ENCODE measurements around the gene ATF6. TPM values are rescaled to one million over a fixed set of nuclear protein-coding genes. Genes with fewer than 3 reads are reported as not detected.

ATF6 gene
- total and polyA plus RNA-seq, 2 of the 8 experiments (the other 6 are each of a cell fraction or from before 2014, with no cell fraction given), result 4.6 to 10.0 TPM

DNA sequence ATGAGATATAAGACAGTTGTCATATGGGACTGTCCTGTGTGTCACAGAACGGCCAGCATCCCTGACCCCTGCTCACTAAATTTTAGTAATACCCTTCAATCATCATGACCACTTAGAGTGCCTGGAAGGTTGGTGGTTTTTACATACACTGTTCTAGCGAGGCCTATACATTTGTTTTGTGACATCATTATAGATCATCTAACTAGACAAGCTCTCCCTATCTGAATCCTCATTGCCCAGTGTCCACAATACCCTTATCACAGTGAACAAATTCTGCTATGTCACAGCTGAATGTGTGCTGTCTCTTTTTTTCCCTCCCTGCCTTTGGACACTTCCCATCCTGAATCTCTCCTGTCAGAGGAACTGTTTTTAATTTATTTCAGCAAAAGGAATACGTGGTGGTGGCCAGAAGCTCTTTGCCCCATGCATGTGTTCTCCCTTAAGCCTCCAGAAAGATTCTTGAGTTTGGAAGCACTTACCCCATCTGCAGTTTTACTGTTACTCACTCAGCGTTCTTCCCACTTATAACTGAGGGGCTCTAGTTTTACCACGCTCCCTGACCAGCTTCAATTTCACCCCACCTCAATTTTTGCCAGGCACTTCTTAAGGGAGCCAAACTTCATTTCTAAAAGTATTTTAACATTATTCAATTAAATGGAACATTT is 187.3 kb downstream of the ATF6 start:
- H4K5ac ChIP-seq (ENCODE audit: insufficient read length, low read depth, low read length), result no peak overlapping the region
- no peak overlapping the region for H3K4me2 ChIP-seq (ENCODE audit: insufficient read depth in 1 of 2, low read depth in 2 of 2, low read length in 2 of 2)
- ChIA-PET CTCF (ENCODE audit: partially characterized antibody) (interaction anchor here (0.9 to 1.9 kb wide), 3 partner anchors 9 to 84 kb away, joined by 3 to 6 read pairs (median 4); no protein-coding TSS in a partner anchor), POLR2A (ENCODE audit: partially characterized antibody) (interaction anchor here (0.7 to 1.2 kb wide), 2 partner anchors 16 to 19 kb away, joined by 3 read pairs; no protein-coding TSS in a partner anchor)
- H3K23ac ChIP-seq (ENCODE audit: insufficient read length), result no peak overlapping the region
- no peak overlapping the region for H3K4me3 ChIP-seq (ENCODE audit: extremely low read depth in 1 of 4, insufficient read depth in 2 of 4, low read depth in 3 of 4, low read length in 4 of 4)
- H2BK12ac ChIP-seq (ENCODE audit: low read depth, low read length), result no peak overlapping the region
- no peak overlapping the region for H3K14ac ChIP-seq (ENCODE audit: insufficient read length)
- H4K20me1 ChIP-seq (replicated peaks in 1 of 2; ENCODE audit: control insufficient read depth in 1 of 2, insufficient read depth in 2 of 2, low read length in 2 of 2), result no peaks in the 10 kb centered on the region
- TF ChIP-seq GTF2F1 (IDR thresholded peaks at IDR 0.05; ENCODE audit: borderline replicate concordance, low read depth, low read length) (no peak), BACH1 (IDR thresholded peaks at IDR 0.05; ENCODE audit: low read length) (no peak), CHD1 (IDR thresholded peaks at IDR 0.05; ENCODE audit: low read depth, low read length) (no peak)
- no peak overlapping the region for H2BK120ac ChIP-seq (replicated peaks; ENCODE audit: low read depth, low read length)
- H3K4me1 ChIP-seq (replicated peaks in 1 of 4; ENCODE audit: control insufficient read depth in 3 of 4, insufficient read depth in 4 of 4, low read length in 3 of 4), result no peaks in the 10 kb centered on the region
- 82% methylated on average over 5 of the region's 5 CpGs; no CpG with 5 or more reads in 1 of the 2 experiments for WGBS, 2 experiments (ENCODE audit: extremely low coverage in 1 of 2, insufficient coverage in 1 of 2, insufficient read length in 1 of 2, insufficient replicate concordance in 2 of 2, low coverage in 1 of 2, low lambda C conversion rate in 2 of 2, missing lambda C conversion rate in 1 of 2)
- FAIRE-seq, result no peak
- H2BK20ac ChIP-seq (ENCODE audit: low read length), result no peak overlapping the region
- no peak overlapping the region for H3K56ac ChIP-seq (replicated peaks; ENCODE audit: insufficient read length, low read depth, low read length)
- H3K36me3 ChIP-seq (ENCODE audit: control insufficient read depth in 2 of 4, insufficient read depth in 4 of 4, low read length in 3 of 4), result no peaks in the 10 kb centered on the region
- no peak overlapping the region for H3K18ac ChIP-seq (ENCODE audit: extremely low read depth, low read length)
- no peak overlapping the region for H3K9ac ChIP-seq (replicated peaks in 1 of 4; ENCODE audit: extremely low read depth in 1 of 4, low read depth in 3 of 4, low read length in 3 of 4)
- DNase-seq (ENCODE audit: low read depth in 1 of 2, low spot score in 2 of 2), result no peak
- H3K23me2 ChIP-seq (ENCODE audit: low read depth, low read length), result no peaks in the 10 kb centered on the region
- H4K8ac ChIP-seq (ENCODE audit: extremely low read depth, insufficient read depth, low read length), result no peak overlapping the region
- H3K4ac ChIP-seq (replicated peaks; ENCODE audit: insufficient read length, low read depth, low read length), result no peak overlapping the region
- H3K27me3 ChIP-seq (replicated peaks in 1 of 4; ENCODE audit: control insufficient read depth in 3 of 4, extremely low read depth in 1 of 4, insufficient read depth in 3 of 4, low read length in 3 of 4), result no peaks in the 10 kb centered on the region
- no peak overlapping the region for H2BK15ac ChIP-seq (ENCODE audit: low read length)
- no peak overlapping the region for H4K91ac ChIP-seq (replicated peaks; ENCODE audit: insufficient read length, low read length)
- H3K79me1 ChIP-seq (ENCODE audit: low read depth, low read length), result no peaks in the 10 kb centered on the region
- H3K9me3 ChIP-seq (ENCODE audit: insufficient read depth in 2 of 2, low read depth in 1 of 2, low read length in 1 of 2), result no peaks in the 10 kb centered on the region
- no peaks in the 10 kb centered on the region for H3K79me2 ChIP-seq (ENCODE audit: control insufficient read depth in 1 of 2, insufficient read depth in 2 of 2, low read length in 2 of 2)
- no peak overlapping the region for H2AFZ ChIP-seq (ENCODE audit: low read length)
- no peak overlapping the region for H2AK5ac ChIP-seq (ENCODE audit: low read depth, low read length)
- H3K27ac ChIP-seq (ENCODE audit: low read depth, low read length), result no peak overlapping the region
- H2BK5ac ChIP-seq (ENCODE audit: low read depth, low read length), result no peak overlapping the region

Data from H1 (cell line).